ENCODE measurements around the gene PPFIA3. TPM values are rescaled to one million over a fixed set of nuclear protein-coding genes. Genes with fewer than 3 reads are reported as not detected.

Gene PPFIA3
- total RNA-seq = 3.2 and 4.2 TPM in 2 replicates

GRCh38 chr19:49119411-49120324 is at the start of gene PPFIA3:
Gene PPFIA3 (plus strand): TSS chr19:49119544. CDS start chr19:49127874, 8,330 bp downstream.

GRCh38 chr19:49085020-49085867 is 34.1 kb upstream of the PPFIA3 start, which contains the start of gene SNRNP70:
Gene SNRNP70 (plus strand): TSS chr19:49085451. CDS start chr19:49086415, 964 bp downstream.

GRCh38 chr19:49113762-49114629 is 5.3 kb upstream of the PPFIA3 start, which contains the start of gene LIN7B:
Gene LIN7B (plus strand): TSS chr19:49114370. CDS start chr19:49114405, 35 bp downstream.

GRCh38 chr19:49118565-49119410 is 556 bp upstream of the PPFIA3 start, which contains the start of gene C19orf73:
Gene C19orf73 (minus strand): TSS chr19:49119143. CDS start chr19:49119022, 121 bp downstream.

GRCh38 chr19:49155005-49155819 is 35.9 kb downstream of the PPFIA3 start, which contains the start of gene HRC:
Gene HRC (minus strand): TSS chr19:49155396. CDS start chr19:49155237, 159 bp downstream.

GRCh38 chr19:49157445-49158224 is 38.3 kb downstream of the PPFIA3 start, which contains the start of gene TRPM4:
Gene TRPM4 (plus strand): TSS chr19:49157792. CDS start chr19:49157867, 75 bp downstream.

Other genes starting within 250 kb of the PPFIA3 start
- gene PPP1R15A, start 247.1 kb upstream of the PPFIA3 start, total RNA-seq = 29.1 and 32.7 TPM in 2 replicates
- gene TULP2, start 220.8 kb upstream of the PPFIA3 start, total RNA-seq = not detected in 2 replicates
- 112 and 148 TPM in 2 replicates for gene NUCB1, start 219.2 kb upstream of the PPFIA3 start, total RNA-seq
- 0.18 TPM in 1 of 2 replicates, not detected in the other for gene DHDH, start 185.8 kb upstream of the PPFIA3 start, total RNA-seq
- gene BAX, start 164.7 kb upstream of the PPFIA3 start, total RNA-seq = 143 and 157 TPM in 2 replicates
- 714 and 907 TPM in 2 replicates for gene FTL, start 154.2 kb upstream of the PPFIA3 start, total RNA-seq
- gene GYS1, start 126.2 kb upstream of the PPFIA3 start, total RNA-seq = 27.3 and 31.8 TPM in 2 replicates
- gene RUVBL2, start 125.7 kb upstream of the PPFIA3 start, total RNA-seq = 261 and 328 TPM in 2 replicates
- 0.19 TPM in 1 of 2 replicates, not detected in the other for gene LHB, start 102.5 kb upstream of the PPFIA3 start, total RNA-seq
- gene CGB3, start 95.2 kb upstream of the PPFIA3 start, total RNA-seq = not detected in 2 replicates
- 0.19 TPM in 1 of 2 replicates, not detected in the other for gene CGB2, start 87.7 kb upstream of the PPFIA3 start, total RNA-seq
- gene CGB1, start 82.6 kb upstream of the PPFIA3 start, total RNA-seq = not detected in 2 replicates
- gene CGB5, start 75.7 kb upstream of the PPFIA3 start, total RNA-seq = not detected in 2 replicates
- gene CGB8, start 70.4 kb upstream of the PPFIA3 start, total RNA-seq = not detected in 2 replicates
- gene CGB7, start 61.8 kb upstream of the PPFIA3 start, total RNA-seq = 0.09 TPM in 2 replicates
- gene NTF4, start 54.7 kb upstream of the PPFIA3 start, total RNA-seq = not detected in 2 replicates
- not detected in 2 replicates for gene KCNA7, start 46.8 kb upstream of the PPFIA3 start, total RNA-seq
- gene SNRNP70, start 34.1 kb upstream of the PPFIA3 start, total RNA-seq = 181 and 227 TPM in 2 replicates
- 2.1 and 4.7 TPM in 2 replicates for gene LIN7B, start 5.2 kb upstream of the PPFIA3 start, total RNA-seq
- gene C19orf73, start 401 bp upstream of the PPFIA3 start, total RNA-seq = 0.28 and 0.63 TPM in 2 replicates
- not detected in 2 replicates for gene HRC, start 35.9 kb downstream of the PPFIA3 start, total RNA-seq
- 15.0 and 17.3 TPM in 2 replicates for gene TRPM4, start 38.2 kb downstream of the PPFIA3 start, total RNA-seq
- 0.09 and 0.54 TPM in 2 replicates for gene SLC6A16, start 205.6 kb downstream of the PPFIA3 start, total RNA-seq
- not detected in 2 replicates for gene CD37, start 215.9 kb downstream of the PPFIA3 start, total RNA-seq
- gene TEAD2, start 242.9 kb downstream of the PPFIA3 start, total RNA-seq = 34.4 and 53.1 TPM in 2 replicates
- not detected in 2 replicates for gene DKKL1, start 244.3 kb downstream of the PPFIA3 start, total RNA-seq